Measurements from ENCODE around the gene WHRN. TPM values are rescaled to one million over a fixed set of nuclear protein-coding genes. Genes with fewer than 3 reads are reported as not detected.
A peak's percentile ranks its signal among the peaks of the same experiment; 100 is the strongest.

The WHRN gene
- total RNA-seq, 1 donor from 2014 or later, result 9.1 TPM

- no peaks in the 10 kb centered on the region for H3K36me3 ChIP-seq
- H3K4me1 ChIP-seq, result peaks cover 82% of the 10 kb centered on the region
- no peak for DNase-seq (ENCODE audit: extremely low spot score in 2 of 2)
- peak overlapping the region; percentile 87 for H3K27ac ChIP-seq
- H3K4me3 ChIP-seq, result peak overlapping the region; percentile 1
- no peak for TF ChIP-seq POLR2AphosphoS5 (IDR thresholded peaks at IDR 0.05; ENCODE audit: insufficient read depth in 1 of 2, low read depth in 1 of 2)
- no peak for TF ChIP-seq CTCF (IDR thresholded peaks at IDR 0.05)
- TF ChIP-seq POLR2A (IDR thresholded peaks at IDR 0.05), result no peak
- H3K27me3 ChIP-seq, result no peaks in the 10 kb centered on the region
- H3K9me3 ChIP-seq, result no peaks in the 10 kb centered on the region
- intact Hi-C loops (cut with DNase I), result loop anchor here (10.0 kb wide), 1 partner anchor 48 kb away; no protein-coding TSS in a partner anchor
Measured at GRCh38 chr9:114392749-114393112, 112.5 kb downstream of the WHRN start.

- intact Hi-C loops (cut with DNase I), result loop anchor here (10.0 kb wide), 1 partner anchor 46 kb away; no protein-coding TSS in a partner anchor
- peak overlapping the region; percentile 87 for H3K27ac ChIP-seq
- H3K36me3 ChIP-seq, result no peaks in the 10 kb centered on the region
- TF ChIP-seq CTCF (IDR thresholded peaks at IDR 0.05) (no peak), POLR2AphosphoS5 (IDR thresholded peaks at IDR 0.05; ENCODE audit: insufficient read depth in 1 of 2, low read depth in 1 of 2) (no peak), POLR2A (IDR thresholded peaks at IDR 0.05) (no peak)
- H3K9me3 ChIP-seq, result no peaks in the 10 kb centered on the region
- DNase-seq (ENCODE audit: extremely low spot score in 2 of 2), result no peak
- H3K4me3 ChIP-seq, result no peak overlapping the region
- no peaks in the 10 kb centered on the region for H3K27me3 ChIP-seq
- peaks cover 75% of the 10 kb centered on the region for H3K4me1 ChIP-seq
Measured at GRCh38 chr9:114390952-114391351, 114.3 kb downstream of the WHRN start.

- peak overlapping the region; percentile 87 for H3K27ac ChIP-seq
- H3K4me1 ChIP-seq, result peaks cover 75% of the 10 kb centered on the region
- no peaks in the 10 kb centered on the region for H3K27me3 ChIP-seq
- H3K4me3 ChIP-seq, result no peak overlapping the region
- TF ChIP-seq POLR2AphosphoS5 (IDR thresholded peaks at IDR 0.05; ENCODE audit: insufficient read depth in 1 of 2, low read depth in 1 of 2) (no peak), POLR2A (IDR thresholded peaks at IDR 0.05) (no peak), CTCF (IDR thresholded peaks at IDR 0.05) (no peak)
- no peaks in the 10 kb centered on the region for H3K36me3 ChIP-seq
- no peaks in the 10 kb centered on the region for H3K9me3 ChIP-seq
- intact Hi-C loops (cut with DNase I), result loop anchor here (10.0 kb wide), 1 partner anchor 45 kb away; no protein-coding TSS in a partner anchor
- DNase-seq (ENCODE audit: extremely low spot score in 2 of 2), result no peak
Measured at GRCh38 chr9:114389612-114390368, 115.5 kb downstream of the WHRN start.

- Histone ChIP-seq H3K36me3 (no peaks in the 10 kb centered on the region), H3K27ac (peak overlapping the region; percentile 87), H3K4me3 (peak overlapping the region; percentile 55 to 63), H3K27me3 (no peaks in the 10 kb centered on the region), H3K9me3 (no peaks in the 10 kb centered on the region), H3K4me1 (peaks cover 80% of the 10 kb centered on the region)
- DNase-seq (ENCODE audit: extremely low spot score in 2 of 2), result no peak
- intact Hi-C loops (cut with DNase I), result no loop called here
- TF ChIP-seq POLR2AphosphoS5 (IDR thresholded peaks at IDR 0.05; ENCODE audit: insufficient read depth in 1 of 2, low read depth in 1 of 2), result no peak
- no peak for TF ChIP-seq CTCF (IDR thresholded peaks at IDR 0.05)
Measured at GRCh38 chr9:114388764-114389375, 116.4 kb downstream of the WHRN start.

- intact Hi-C loops (cut with DNase I), result no loop called here
- H3K4me1 ChIP-seq, result peaks cover 86% of the 10 kb centered on the region
- no peaks in the 10 kb centered on the region for H3K27me3 ChIP-seq
- peak overlapping the region; percentile 55 to 63 for H3K4me3 ChIP-seq
- peak overlapping the region; percentile 87 for H3K27ac ChIP-seq
- TF ChIP-seq CTCF (IDR thresholded peaks at IDR 0.05), result no peak
- no peaks in the 10 kb centered on the region for H3K9me3 ChIP-seq
- no peaks in the 10 kb centered on the region for H3K36me3 ChIP-seq
- no peak for DNase-seq (ENCODE audit: extremely low spot score in 2 of 2)
Measured at GRCh38 chr9:114388357-114388682, 117.0 kb downstream of the WHRN start.
